ENCODE measurements around the gene XRCC6.

- no peak for TF ChIP-seq CTCF (IDR thresholded peaks at IDR 0.05)
- peak; percentile 65 to 96 for TF ChIP-seq EP300 (IDR thresholded peaks at IDR 0.05)
Observed at GRCh38 chr22:41682033-41682807, 61.1 kb downstream of the XRCC6 start.
